Liver (tissue), 9 donors: ENCODE measurements around the gene SMKR1. TPM values are rescaled to one million over a fixed set of nuclear protein-coding genes. Genes with fewer than 3 reads are reported as not detected.

Experiments used
- DNase-seq: peaks from one replicate; pipeline ENCODE4 v3.0.0-alpha.2; 2017; ENCODE audit warnings: low spot score
- H3K27ac ChIP-seq, 2 donors: one replicate each; pipeline ENCODE4 v1.7.0; 2013; ENCODE audit warnings: inconsistent platforms in 2 of 2, low read length in 2 of 2, control low read depth in 1 of 2, low read depth in 1 of 2, mild to moderate bottlenecking in 1 of 2
- H3K27me3 ChIP-seq, 4 donors: one replicate each; pipeline versions ENCODE4 v1.6.1 to v1.7.0; 2013; ENCODE audit warnings: low read length in 3 of 4, inconsistent platforms in 1 of 4, mild to moderate bottlenecking in 1 of 4, moderate library complexity in 1 of 4; ENCODE audit not compliant: control insufficient read depth in 4 of 4, insufficient read depth in 4 of 4
- H3K36me3 ChIP-seq, 4 donors: one replicate each; pipeline versions ENCODE4 v1.6.1 to v1.7.0; 2013; ENCODE audit warnings: low read length in 3 of 4, mild to moderate bottlenecking in 3 of 4, low read depth in 1 of 4, moderate library complexity in 1 of 4; ENCODE audit not compliant: control insufficient read depth in 4 of 4, insufficient read depth in 3 of 4
- H3K4me1 ChIP-seq, 4 donors: one replicate each; pipeline versions ENCODE4 v1.6.1 to v1.7.0; 2013; ENCODE audit warnings: low read length in 3 of 4, mild to moderate bottlenecking in 3 of 4, moderate library complexity in 1 of 4; ENCODE audit not compliant: control insufficient read depth in 4 of 4, insufficient read depth in 4 of 4
- H3K4me3 ChIP-seq, 3 donors: one replicate each; pipeline versions ENCODE4 v1.6.1 to v1.7.0; 2013; ENCODE audit warnings: low read length in 3 of 3, control low read depth in 1 of 3, low read depth in 1 of 3, mild to moderate bottlenecking in 1 of 3
- H3K9ac ChIP-seq, 2 donors: one replicate each; pipeline ENCODE4 v1.7.0; 2013; ENCODE audit warnings: low read length in 2 of 2, mild to moderate bottlenecking in 2 of 2, moderate library complexity in 2 of 2, control low read depth in 1 of 2, low read depth in 1 of 2
- H3K9me3 ChIP-seq, 4 donors: one replicate each; pipeline versions ENCODE4 v1.6.1 to v1.7.0; 2013; ENCODE audit warnings: low read length in 3 of 4; ENCODE audit not compliant: control insufficient read depth in 4 of 4
- CTCF ChIP-seq: fragments of 150-350 bp; IDR thresholded peaks from 2 replicates; pipeline ENCODE4 v1.5.1; 2017; ENCODE audit warnings: improper control_type of control experiment, low read depth, low read length; ENCODE audit not compliant: missing input control
- FOXA2 ChIP-seq: IDR thresholded peaks from 2 replicates; pipeline ENCODE4 v1.6.1; 2016; ENCODE audit warnings: antibody characterized with exemption
- GABPA ChIP-seq, 2 donors: IDR thresholded peaks in 1 of 2; conservative IDR thresholded peaks in 1 of 2; 2 replicates each; pipeline ENCODE4 v1.6.1; 2016; ENCODE audit warnings: antibody characterized with exemption in 2 of 2, mild to moderate bottlenecking in 1 of 2, moderate library complexity in 1 of 2
- HNF4A ChIP-seq, 2 donors: conservative IDR thresholded peaks; 2 replicates each; pipeline ENCODE4 v1.6.1; 2016; ENCODE audit warnings: antibody characterized with exemption in 2 of 2, mild to moderate bottlenecking in 2 of 2
- HNF4G ChIP-seq: IDR thresholded peaks from 2 replicates; pipeline ENCODE4 v1.6.1; 2016; ENCODE audit warnings: antibody characterized with exemption
- MAX ChIP-seq: IDR thresholded peaks from 2 replicates; pipeline ENCODE4 v1.6.1; 2016; ENCODE audit warnings: antibody characterized with exemption
- NR2F2 ChIP-seq: IDR thresholded peaks from 2 replicates; pipeline ENCODE4 v1.6.1; 2016; ENCODE audit warnings: antibody characterized with exemption
- RAD21 ChIP-seq, 2 donors: IDR thresholded peaks; 2 replicates each; pipeline ENCODE4 v1.6.1; 2016; ENCODE audit warnings: antibody characterized with exemption in 2 of 2, mild to moderate bottlenecking in 2 of 2
- REST ChIP-seq: IDR thresholded peaks from 2 replicates; pipeline ENCODE4 v1.6.1; 2016; ENCODE audit warnings: antibody characterized with exemption, mild to moderate bottlenecking
- SP1 ChIP-seq: IDR thresholded peaks from 2 replicates; pipeline ENCODE4 v1.6.1; 2018; ENCODE audit warnings: antibody characterized with exemption, mild to moderate bottlenecking
- TAF1 ChIP-seq: conservative IDR thresholded peaks from 2 replicates; pipeline ENCODE4 v1.6.1; 2016; ENCODE audit warnings: antibody characterized with exemption, mild to moderate bottlenecking
- YY1 ChIP-seq: IDR thresholded peaks from 2 replicates; pipeline ENCODE4 v1.6.1; 2016; ENCODE audit warnings: antibody characterized with exemption, mild to moderate bottlenecking
- whole genome bisulfite sequencing: extraction: QIAGEN DNeasy Blood & Tissue Kit; methylation state at CpG from one replicate; pipeline ENCODE4 v1.1.7; 2013; 5-methylcytosine and 5-hydroxymethylcytosine counted together
- polyA plus RNA-seq, 2 donors: library from polyadenylated mRNA; stranded (reverse) in 1 of 2; unstranded in 1 of 2; fragments of 200-250 nt in 1 of 2; fragments of >200 nt in 1 of 2; fragmentation: Nextera tagmentation in 1 of 2; extraction: Ambion mirVana in 1 of 2; gene quantifications; one replicate each; pipeline versions ENCODE4 v1.2.1 to v1.2.3, GENCODE V29; 2013 to 2015
- total RNA-seq, 2 donors: library from RNA; depleted of rRNA; stranded (reverse); fragments of >200 nt; gene quantifications; one replicate each; pipeline ENCODE4 v1.2.3, GENCODE V29; 2014
- TF ChIP-seq, protein P1 (sequence below): IDR thresholded peaks from 2 replicates; pipeline ENCODE4 v1.6.1; 2016; ENCODE audit warnings: antibody characterized with exemption
- TF ChIP-seq, protein P2 (sequence below): IDR thresholded peaks from 2 replicates; pipeline ENCODE4 v1.6.1; 2016; ENCODE audit warnings: antibody characterized with exemption
- donor health status: healthy.
- donor health status: healthy.
- donor health status: healthy.
- donor health status: healthy.
- donor health status: healthy.

The SMKR1 gene
- total and polyA plus RNA-seq, 4 donors: not detected

- TF ChIP-seq CTCF (no peak), RAD21 (IDR thresholded peaks at IDR 0.05) (no peak)
Observed at GRCh38 chr7:129519464-129519863, 17.1 kb downstream of the SMKR1 start (continued).

GRCh38 chr7:129522088-129522970, 20.0 kb downstream of the SMKR1 start:
- Histone ChIP-seq H3K36me3 (no peaks in the 10 kb centered on the region), H3K4me3 (no peak overlapping the region), H3K9me3 (no peaks in the 10 kb centered on the region), H3K27ac (no peak overlapping the region), H3K4me1 (no peaks in the 10 kb centered on the region), H3K27me3 (no peaks in the 10 kb centered on the region), H3K9ac (no peak overlapping the region)
- DNase-seq: no peak
- 51% methylated on average over 30 of the region's 30 CpGs for WGBS
- no peak for TF ChIP-seq YY1
- TF ChIP-seq NR2F2: no peak
- TF ChIP-seq, protein P1, sequence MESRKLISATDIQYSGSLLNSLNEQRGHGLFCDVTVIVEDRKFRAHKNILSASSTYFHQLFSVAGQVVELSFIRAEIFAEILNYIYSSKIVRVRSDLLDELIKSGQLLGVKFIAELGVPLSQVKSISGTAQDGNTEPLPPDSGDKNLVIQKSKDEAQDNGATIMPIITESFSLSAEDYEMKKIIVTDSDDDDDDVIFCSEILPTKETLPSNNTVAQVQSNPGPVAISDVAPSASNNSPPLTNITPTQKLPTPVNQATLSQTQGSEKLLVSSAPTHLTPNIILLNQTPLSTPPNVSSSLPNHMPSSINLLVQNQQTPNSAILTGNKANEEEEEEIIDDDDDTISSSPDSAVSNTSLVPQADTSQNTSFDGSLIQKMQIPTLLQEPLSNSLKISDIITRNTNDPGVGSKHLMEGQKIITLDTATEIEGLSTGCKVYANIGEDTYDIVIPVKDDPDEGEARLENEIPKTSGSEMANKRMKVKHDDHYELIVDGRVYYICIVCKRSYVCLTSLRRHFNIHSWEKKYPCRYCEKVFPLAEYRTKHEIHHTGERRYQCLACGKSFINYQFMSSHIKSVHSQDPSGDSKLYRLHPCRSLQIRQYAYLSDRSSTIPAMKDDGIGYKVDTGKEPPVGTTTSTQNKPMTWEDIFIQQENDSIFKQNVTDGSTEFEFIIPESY: no peak
- TF ChIP-seq, protein P2, sequence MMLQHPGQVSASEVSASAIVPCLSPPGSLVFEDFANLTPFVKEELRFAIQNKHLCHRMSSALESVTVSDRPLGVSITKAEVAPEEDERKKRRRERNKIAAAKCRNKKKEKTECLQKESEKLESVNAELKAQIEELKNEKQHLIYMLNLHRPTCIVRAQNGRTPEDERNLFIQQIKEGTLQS: no peak
- TF ChIP-seq SP1: no peak
- TF ChIP-seq HNF4A (conservative IDR thresholded peaks at IDR 0.05): no peak
- no peak for TF ChIP-seq MAX
- no peak for TF ChIP-seq GABPA (IDR thresholded peaks at IDR 0.05 in 1 of 2, conservative IDR thresholded peaks at IDR 0.05 in 1 of 2)
- no peak for TF ChIP-seq HNF4G
- no peak for TF ChIP-seq FOXA2
- TF ChIP-seq TAF1: no peak
- no peak for TF ChIP-seq REST
